Stimulated activated memory B cell treated with anti-CD40 and anti-IgM and Interleukin-4, amounts not matched to agents 10 μg/mL and 1 μg/mL and 100 μg/mL, for 72 hours (primary cell): ENCODE results near the gene LRRC45.
A peak's percentile ranks its signal among the peaks of the same experiment; 100 is the strongest.

ENCODE experiments used
- ATAC-seq: fragments of 150-1000 bp; cut with Tn5 transposase; 2 replicates; pipeline ENCODE4 v1.10.0; 2021
- H3K27ac Mint-ChIP-seq: one replicate; pipeline ENCODE4 v1.8.0; 2022; ENCODE audit warnings: mild to moderate bottlenecking, mixed read lengths
- H3K27me3 Mint-ChIP-seq: one replicate; pipeline ENCODE4 v1.8.0; 2022; ENCODE audit warnings: mixed read lengths
- H3K36me3 Mint-ChIP-seq: one replicate; pipeline ENCODE4 v1.8.0; 2022; ENCODE audit warnings: mixed read lengths
- H3K4me1 Mint-ChIP-seq: one replicate; pipeline ENCODE4 v1.8.0; 2022; ENCODE audit warnings: mixed read lengths
- H3K4me3 Mint-ChIP-seq: one replicate; pipeline ENCODE4 v1.8.0; 2022; ENCODE audit warnings: mild to moderate bottlenecking, moderate library complexity, mixed read lengths
- H3K9me3 Mint-ChIP-seq: one replicate; pipeline ENCODE4 v1.8.0; 2022; ENCODE audit warnings: mixed read lengths

LRRC45 gene

DNA sequence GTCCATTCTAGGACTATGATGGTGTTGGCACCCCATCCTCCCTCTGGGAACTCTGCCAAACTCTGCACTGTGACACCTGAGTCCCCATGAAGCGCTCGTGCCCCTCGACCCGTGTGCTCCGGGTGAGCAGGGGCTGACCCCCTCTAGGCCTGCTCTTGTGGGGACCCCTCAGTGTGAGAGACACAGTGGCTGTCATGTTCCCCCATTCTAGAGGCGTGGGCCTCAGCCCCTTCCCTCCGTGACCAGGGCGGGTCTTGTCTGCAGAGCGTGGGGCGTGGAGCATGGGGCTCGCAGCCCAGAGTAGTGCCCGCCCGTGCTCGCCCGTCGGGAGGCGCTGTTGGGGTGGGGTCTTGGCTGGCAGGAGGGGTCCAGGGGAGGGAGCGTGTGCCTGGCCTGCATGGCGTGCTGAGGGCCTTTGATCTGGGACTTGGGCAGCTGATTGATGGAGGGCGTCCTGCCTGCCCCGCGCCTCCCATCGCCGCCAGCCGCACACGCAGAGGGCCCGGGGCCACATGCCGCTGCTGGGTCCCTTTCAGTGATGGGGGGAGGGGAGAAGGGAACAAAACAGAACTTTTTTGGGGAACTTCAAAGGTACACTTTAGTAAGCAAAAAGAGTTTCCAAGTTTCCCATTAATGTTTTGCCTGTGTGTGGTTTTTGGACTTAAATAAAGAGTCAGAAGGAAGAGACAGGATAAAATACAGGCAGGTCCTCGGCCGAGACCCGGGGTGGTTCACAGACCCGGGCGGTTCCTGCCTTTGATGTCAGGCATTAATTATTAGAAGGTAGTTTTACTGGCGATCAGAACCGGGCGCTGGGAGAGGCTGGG, 22.9 kb upstream of the LRRC45 start:
- peaks cover 13% of the 10 kb centered on the region for H3K36me3 Mint-ChIP-seq
- H3K27me3 Mint-ChIP-seq = no peaks in the 10 kb centered on the region
- H3K4me3 Mint-ChIP-seq = no peak overlapping the region
- no peak overlapping the region for H3K27ac Mint-ChIP-seq
- no peaks in the 10 kb centered on the region for H3K4me1 Mint-ChIP-seq
- no peaks in the 10 kb centered on the region for H3K9me3 Mint-ChIP-seq
- no peak for ATAC-seq

DNA sequence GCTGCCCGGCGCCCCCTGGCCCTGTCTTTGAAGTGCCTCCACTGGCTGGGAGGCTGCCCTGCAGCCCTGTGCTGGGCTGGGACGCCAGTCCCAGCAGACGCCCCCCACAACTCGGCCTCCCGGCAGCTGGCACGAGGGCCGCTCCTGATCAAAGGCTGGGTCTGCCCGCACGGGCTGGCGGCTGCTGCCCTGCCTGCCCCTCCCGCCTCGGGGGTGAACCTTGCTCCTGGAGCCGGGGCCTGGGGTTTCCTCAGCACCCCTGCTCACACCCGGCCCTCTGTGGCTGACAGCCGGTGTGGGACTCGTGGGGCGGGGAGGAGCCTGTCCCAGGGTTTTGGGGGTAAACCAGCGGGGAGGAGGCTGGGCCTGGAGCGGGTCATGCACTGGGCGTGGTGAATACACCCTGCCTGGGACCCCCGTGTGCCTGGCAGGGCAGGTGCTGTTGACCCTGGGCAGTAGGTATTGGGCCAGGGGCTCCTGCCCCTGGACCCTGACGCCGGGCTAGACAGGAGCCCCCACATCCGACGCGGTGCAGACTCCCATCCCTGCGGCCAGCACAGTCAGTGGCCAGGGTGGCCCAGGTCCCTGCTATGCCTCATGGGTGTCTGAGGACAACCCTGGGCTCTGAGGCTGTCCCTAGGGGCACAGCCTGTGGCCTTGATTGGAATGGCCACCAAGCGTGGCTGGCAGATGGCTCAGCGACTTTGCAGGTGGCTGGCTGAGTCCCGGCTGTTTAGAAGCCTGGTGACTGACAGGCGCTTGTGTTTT, 22.1 kb upstream of the LRRC45 start:
- peaks cover 10% of the 10 kb centered on the region for H3K36me3 Mint-ChIP-seq

DNA sequence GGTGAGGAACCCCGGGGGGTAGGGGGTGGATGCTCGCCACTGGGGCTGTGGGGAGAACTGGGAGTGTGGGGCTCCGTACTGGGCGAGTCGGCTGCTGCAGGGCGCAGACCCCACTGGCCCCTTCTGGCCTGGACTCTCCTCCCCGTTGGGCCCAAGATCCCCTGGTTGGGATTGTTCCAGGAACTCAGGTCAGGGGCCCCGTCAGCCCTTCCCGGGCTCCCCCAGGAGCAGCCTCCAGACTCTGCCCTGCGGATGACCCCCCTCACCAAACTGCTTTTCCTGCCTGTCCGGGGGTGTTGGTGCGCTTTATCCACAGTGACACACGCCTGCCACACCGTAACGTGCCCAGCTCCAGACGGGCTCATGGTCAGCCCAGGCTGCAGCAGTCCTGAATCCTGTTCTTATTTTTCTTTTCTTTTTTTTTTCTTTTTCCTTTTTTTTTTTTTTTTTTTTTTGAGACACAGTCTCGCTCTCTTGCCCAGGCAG, 21.5 kb upstream of the LRRC45 start:
- H3K4me3 Mint-ChIP-seq = no peak overlapping the region
- H3K4me1 Mint-ChIP-seq = no peaks in the 10 kb centered on the region
- H3K27ac Mint-ChIP-seq = no peak overlapping the region
- peaks cover 4% of the 10 kb centered on the region for H3K36me3 Mint-ChIP-seq
- H3K9me3 Mint-ChIP-seq = no peaks in the 10 kb centered on the region
- no peak for ATAC-seq
- no peaks in the 10 kb centered on the region for H3K27me3 Mint-ChIP-seq

More for the DNA sequence above, 22.1 kb upstream of the LRRC45 start:
- no peak overlapping the region for H3K4me3 Mint-ChIP-seq
- H3K9me3 Mint-ChIP-seq = no peaks in the 10 kb centered on the region
- no peak for ATAC-seq
- no peak overlapping the region for H3K27ac Mint-ChIP-seq
- no peaks in the 10 kb centered on the region for H3K4me1 Mint-ChIP-seq
- no peaks in the 10 kb centered on the region for H3K27me3 Mint-ChIP-seq

DNA sequence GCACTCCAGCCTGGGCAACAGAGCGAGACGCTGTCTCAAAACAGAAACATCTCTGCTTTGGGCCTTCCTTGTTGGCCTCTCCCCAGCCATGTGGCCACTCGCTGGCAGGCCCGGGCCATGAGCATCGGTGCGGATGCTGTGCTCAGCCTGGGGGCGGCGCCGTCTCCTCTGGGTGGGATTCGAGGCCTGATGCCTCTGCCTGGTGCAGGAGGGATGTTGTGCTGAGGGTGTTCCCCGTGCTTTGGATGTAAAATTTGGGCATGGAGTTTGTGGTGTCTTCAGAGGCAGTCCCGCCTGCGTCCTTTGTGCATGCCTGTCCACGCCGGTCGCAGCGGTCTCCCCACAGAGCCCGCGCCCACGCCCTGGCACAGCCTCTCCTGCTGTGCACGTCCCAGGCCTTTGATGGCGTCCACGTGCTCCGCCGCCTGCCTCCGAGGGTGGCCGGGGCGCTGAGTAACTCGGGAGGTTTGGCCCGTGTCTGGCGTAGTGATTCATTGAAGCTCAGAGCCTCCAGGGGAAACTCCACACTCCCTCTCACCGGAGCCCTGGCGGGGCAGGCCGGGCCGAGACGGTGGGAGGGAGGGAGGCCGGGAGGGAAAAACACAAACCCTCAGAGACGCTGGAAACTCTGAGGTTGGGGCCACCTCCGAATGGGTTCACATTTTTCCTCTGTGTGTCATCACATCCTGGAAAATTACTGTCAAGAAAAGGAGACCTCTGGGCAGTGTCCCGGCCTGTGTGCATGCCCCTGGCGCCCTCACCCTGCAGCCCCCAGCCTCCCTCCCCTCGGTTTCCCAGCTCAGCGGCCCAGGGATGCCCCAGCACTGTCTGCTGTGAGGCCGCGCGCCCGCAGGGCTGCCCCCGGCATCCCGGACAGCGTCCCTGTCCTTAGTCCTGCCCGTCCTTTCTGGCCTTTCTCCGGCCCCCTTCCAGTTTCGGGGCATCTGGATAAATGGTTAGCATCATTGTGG, 19.4 kb upstream of the LRRC45 start:
- no peak for ATAC-seq
- no peak overlapping the region for H3K27ac Mint-ChIP-seq
- no peaks in the 10 kb centered on the region for H3K36me3 Mint-ChIP-seq
- no peaks in the 10 kb centered on the region for H3K27me3 Mint-ChIP-seq
- no peak overlapping the region for H3K4me3 Mint-ChIP-seq
- no peaks in the 10 kb centered on the region for H3K9me3 Mint-ChIP-seq
- H3K4me1 Mint-ChIP-seq = no peaks in the 10 kb centered on the region

DNA sequence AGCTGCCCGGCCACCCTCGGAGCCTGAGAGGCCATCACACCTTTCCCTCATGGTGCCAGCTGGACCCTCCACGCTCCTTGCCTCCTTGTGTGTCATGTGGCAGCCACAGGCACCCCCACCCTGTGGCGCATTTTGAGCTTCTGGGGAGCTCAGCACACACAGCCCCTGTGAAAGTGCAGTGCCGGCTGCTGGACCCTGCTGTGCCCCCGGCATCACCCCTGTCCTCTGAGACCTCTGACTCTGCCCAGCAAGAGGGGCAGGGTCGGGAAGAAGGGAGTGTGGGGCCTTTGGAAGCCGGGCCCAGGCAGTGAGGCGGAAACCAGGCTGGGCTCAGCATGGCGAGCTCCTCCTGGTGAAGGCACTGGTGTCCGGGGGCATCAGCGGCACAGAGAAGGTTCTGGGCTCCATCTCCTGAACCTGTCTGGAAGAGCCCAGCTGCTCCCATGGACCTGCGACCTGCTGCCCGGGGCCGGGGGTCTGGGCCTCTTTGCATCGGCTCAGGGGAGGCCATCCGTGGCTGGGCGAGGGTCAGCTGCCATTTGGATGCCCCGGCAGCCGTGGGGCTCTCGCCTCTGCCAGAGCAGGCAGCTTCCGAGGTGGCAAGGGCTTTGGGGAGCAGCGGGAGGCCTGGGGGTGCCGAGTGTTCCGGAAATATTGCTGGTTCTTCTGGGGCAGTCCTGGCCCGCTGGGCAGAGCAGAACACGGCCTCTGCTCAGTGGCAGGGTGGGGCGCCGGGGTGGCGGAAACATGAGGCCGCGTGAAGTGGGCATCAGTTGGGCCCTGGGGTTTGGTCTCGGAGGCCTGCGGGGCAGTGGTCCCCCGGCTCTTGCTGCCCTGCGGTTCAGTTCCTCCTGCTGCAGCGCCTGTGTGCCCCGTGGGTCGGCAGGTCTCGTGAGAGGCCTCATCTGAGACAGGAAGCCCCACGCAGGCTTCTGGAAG, 18.3 kb upstream of the LRRC45 start:
- no peak for ATAC-seq
- no peak overlapping the region for H3K27ac Mint-ChIP-seq
- peaks cover 4% of the 10 kb centered on the region for H3K36me3 Mint-ChIP-seq
- H3K9me3 Mint-ChIP-seq = no peaks in the 10 kb centered on the region
- H3K27me3 Mint-ChIP-seq = no peaks in the 10 kb centered on the region
- H3K4me1 Mint-ChIP-seq = no peaks in the 10 kb centered on the region
- H3K4me3 Mint-ChIP-seq = no peak overlapping the region

DNA sequence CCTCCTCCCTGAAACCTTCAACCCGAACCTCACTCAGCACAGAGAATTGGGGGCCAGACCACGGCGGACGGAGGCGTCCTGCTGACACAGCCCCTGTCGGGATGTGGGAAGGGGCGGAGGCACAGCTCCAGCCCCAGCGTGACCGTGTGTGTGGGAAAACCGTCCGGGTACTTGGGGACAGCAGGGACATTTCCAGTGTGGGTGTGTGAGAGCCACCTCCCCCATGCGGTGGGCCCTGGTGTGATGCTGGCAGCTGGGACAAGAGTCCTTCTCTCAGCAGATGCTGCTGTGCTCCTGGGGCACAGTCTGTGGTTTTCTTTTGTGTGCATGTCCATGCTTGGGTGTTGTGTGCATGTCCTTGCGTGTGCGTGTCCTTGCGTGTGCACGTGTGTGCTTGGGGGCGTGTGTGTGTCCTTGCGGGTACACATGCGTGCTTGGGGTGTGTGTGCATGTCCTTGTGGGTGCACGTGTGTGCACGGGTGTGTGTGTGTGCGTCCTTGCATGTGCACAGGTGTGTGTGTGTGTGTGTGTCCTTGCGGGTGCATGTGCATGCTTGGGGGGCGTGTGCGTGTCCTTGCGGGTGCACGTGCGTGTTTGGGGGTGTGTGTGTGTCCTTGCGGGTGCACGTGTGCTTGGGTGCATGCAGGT, 17.3 kb upstream of the LRRC45 start:
- peaks cover 4% of the 10 kb centered on the region for H3K36me3 Mint-ChIP-seq

DNA sequence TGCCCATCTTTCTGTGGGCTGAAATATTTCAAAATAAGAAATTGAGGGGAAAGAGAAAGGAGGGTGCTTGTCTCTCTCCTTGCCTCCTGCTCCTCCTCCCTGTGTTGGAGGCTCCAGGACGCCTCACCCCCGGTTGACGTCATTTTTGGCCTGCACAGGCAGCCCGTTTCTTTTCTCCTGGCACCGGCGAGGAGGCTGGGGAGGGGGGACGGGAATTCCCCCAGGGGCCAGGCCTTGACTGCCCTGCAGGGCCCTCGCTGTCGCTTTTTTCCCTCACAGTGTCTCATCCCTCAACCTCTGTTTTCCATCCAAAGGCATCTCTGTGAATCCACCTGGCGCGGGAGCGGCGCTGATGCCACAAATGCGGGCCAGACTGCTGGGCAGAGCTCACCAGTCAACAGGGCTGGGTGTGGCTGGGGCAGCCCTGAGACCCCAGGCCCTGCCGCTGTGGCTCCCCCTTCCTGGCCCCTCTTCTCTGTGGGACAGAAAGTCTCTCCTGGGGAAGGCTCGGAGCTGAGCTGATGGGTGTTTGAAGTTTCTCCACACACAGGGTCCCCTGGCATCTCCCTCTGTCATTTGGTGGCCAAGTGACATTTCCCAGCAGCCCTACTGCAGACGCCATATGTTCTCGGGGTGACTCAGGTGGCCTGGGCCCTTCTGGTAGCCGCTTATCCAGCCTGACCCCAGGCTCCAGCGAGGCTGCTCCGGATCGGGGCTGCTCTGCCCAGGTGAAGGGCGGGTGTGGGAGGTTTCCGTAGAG, 16.5 kb upstream of the LRRC45 start:
- Mint-ChIP-seq H3K4me1 (no peaks in the 10 kb centered on the region), H3K9me3 (no peaks in the 10 kb centered on the region), H3K27me3 (no peaks in the 10 kb centered on the region), H3K36me3 (peaks cover 4% of the 10 kb centered on the region), H3K4me3 (no peak overlapping the region), H3K27ac (no peak overlapping the region)
- ATAC-seq = no peak

More for the DNA sequence above, 17.3 kb upstream of the LRRC45 start:
- no peaks in the 10 kb centered on the region for H3K27me3 Mint-ChIP-seq
- H3K4me3 Mint-ChIP-seq = no peak overlapping the region
- no peaks in the 10 kb centered on the region for H3K4me1 Mint-ChIP-seq
- no peak for ATAC-seq
- H3K27ac Mint-ChIP-seq = no peak overlapping the region
- H3K9me3 Mint-ChIP-seq = no peaks in the 10 kb centered on the region

DNA sequence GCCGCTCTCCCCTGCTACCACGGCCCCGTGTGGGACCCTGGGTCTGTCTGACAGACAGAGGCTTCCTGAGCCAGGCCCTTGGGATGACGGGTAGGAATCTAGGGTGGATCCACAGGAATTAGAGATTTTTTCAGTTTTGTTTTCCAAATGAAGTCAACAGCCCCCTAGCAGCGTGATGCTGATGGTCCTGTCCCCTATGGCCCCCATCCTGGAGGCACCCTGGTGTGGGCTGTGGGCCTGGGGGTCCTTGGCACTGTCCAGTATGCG, 15.9 kb upstream of the LRRC45 start:
- Mint-ChIP-seq H3K4me3 (no peak overlapping the region), H3K27ac (no peak overlapping the region), H3K4me1 (no peaks in the 10 kb centered on the region), H3K36me3 (peaks cover 4% of the 10 kb centered on the region), H3K27me3 (no peaks in the 10 kb centered on the region), H3K9me3 (no peaks in the 10 kb centered on the region)
- no peak for ATAC-seq

DNA sequence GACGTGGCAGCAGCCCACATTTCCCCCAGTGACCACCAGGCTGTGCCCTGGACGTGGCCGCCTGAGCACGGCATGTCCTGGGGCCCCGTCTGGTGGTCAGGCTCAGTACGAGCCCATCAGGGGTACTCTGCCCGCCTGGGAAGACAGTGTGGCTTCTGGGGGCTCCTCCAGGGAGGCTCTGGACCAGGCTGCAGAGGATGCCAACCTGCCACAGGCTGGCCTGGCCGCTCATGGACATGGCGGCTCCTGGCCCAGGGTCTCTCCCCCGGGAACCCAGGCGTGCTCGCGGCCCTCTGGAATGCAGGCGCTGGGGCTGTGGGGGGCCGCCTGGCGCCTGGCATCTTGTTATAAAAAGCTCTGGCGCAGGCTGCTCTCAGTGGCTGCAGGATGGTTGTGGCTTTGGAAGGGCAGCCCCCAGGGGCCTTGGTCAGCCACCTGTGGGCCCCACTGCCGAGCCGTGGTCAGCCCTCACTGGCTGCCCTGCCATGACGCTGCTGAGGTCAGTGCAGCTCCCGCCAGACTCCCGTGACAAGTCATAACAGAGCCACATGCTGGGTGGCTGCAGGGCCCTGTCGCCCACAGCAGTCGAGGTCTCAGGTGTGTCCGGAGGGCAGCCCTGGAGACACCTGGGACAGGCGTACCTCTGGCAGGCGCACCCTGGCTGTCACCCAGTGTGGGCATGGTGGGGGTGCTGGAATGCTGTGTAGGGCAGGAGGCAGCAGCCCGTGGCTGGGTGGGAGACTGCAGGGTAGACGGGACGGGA, 15.4 kb upstream of the LRRC45 start:
- H3K4me1 Mint-ChIP-seq = no peaks in the 10 kb centered on the region
- no peaks in the 10 kb centered on the region for H3K9me3 Mint-ChIP-seq
- peaks cover 4% of the 10 kb centered on the region for H3K36me3 Mint-ChIP-seq
- peak overlapping the region; percentile 2 for H3K4me3 Mint-ChIP-seq
- no peak for ATAC-seq
- H3K27me3 Mint-ChIP-seq = no peaks in the 10 kb centered on the region
- H3K27ac Mint-ChIP-seq = no peak overlapping the region

DNA sequence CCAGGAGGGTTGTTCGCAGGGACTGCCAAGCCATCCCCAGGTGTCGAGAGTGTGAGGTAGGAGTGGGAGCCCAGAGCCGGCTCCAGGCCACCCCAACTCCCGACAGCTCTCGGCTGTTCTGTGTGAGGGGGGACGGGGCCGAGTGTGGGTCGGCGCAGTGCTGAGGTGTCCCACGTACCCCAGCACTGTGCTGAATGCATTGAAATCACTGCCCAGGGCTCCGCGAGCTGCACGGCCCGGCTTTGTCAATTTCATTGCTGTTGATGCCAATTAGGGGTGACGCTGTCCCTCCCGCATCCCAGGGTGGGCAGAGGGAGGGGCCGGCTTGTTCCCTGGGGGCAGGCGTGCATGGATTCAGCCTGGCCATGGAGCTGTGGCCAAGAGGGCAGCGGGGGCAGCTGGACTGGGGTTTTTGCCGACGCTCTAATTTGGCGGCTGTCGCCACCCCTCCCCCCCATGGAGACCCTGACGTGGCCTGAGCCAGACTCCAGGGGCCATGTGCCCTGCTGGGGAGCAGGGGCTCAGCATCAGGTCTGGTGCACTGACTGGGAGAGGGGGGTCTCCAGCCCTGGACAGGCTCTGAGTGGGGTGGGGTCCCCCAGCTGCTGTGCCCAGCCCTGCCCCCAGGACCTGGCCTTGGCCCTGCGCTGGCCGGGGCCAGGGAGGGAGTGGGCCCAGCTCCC, 14.7 kb upstream of the LRRC45 start:
- Mint-ChIP-seq H3K4me3 (peak overlapping the region; percentile 2), H3K27ac (no peak overlapping the region), H3K36me3 (peaks cover 4% of the 10 kb centered on the region), H3K27me3 (no peaks in the 10 kb centered on the region), H3K4me1 (no peaks in the 10 kb centered on the region), H3K9me3 (no peaks in the 10 kb centered on the region)
- ATAC-seq = peak; percentile 18

DNA sequence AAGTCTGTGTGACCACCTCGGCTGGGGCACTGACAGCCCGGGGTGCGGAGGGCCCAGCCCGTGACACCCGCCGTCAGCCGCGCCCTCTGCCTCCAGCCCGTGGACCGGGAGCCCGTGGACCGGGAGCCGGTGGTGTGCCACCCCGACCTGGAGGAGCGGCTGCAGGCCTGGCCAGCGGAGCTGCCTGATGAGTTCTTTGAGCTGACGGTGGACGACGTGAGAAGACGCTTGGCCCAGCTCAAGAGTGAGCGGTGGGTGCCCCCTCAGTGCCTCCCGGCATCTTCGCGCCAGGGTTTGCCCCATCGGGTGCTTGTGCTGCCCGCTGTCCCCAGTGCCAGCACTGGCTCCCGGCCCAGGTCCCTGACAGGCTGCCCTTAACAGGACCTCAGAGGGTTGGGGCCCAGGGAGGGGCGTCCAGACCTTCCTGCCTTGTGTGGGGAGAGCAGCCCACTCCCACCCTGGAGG, 14.1 kb upstream of the LRRC45 start:
- no peak for ATAC-seq
- Mint-ChIP-seq H3K9me3 (no peaks in the 10 kb centered on the region), H3K27ac (no peak overlapping the region), H3K36me3 (peaks cover 4% of the 10 kb centered on the region), H3K27me3 (no peaks in the 10 kb centered on the region), H3K4me3 (no peak overlapping the region), H3K4me1 (no peaks in the 10 kb centered on the region)

DNA sequence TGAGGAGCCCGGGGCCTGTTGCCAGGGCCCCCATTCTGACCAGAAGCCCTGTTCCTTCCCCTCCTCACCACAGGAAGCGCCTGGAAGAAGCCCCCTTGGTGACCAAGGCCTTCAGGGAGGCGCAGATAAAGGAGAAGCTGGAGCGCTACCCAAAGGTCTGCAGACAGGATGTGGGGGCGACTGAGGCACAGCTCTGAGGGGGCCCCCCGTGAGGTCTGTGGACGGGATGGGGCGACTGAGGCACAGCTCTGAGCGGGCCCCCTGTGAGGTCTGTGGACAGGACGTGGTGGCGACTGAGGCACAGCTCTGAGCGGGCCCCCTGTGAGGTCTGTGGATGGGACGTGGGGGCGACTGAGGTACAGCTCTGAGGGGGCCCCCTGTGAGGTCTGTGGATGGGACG, 13.7 kb upstream of the LRRC45 start:
- peaks cover 4% of the 10 kb centered on the region for H3K36me3 Mint-ChIP-seq
- no peaks in the 10 kb centered on the region for H3K9me3 Mint-ChIP-seq
- no peaks in the 10 kb centered on the region for H3K27me3 Mint-ChIP-seq
- no peak overlapping the region for H3K27ac Mint-ChIP-seq
- no peak for ATAC-seq
- H3K4me1 Mint-ChIP-seq = no peaks in the 10 kb centered on the region
- H3K4me3 Mint-ChIP-seq = no peak overlapping the region
